ENCODE results near the gene LANCL2.

LANCL2 gene

DNA sequence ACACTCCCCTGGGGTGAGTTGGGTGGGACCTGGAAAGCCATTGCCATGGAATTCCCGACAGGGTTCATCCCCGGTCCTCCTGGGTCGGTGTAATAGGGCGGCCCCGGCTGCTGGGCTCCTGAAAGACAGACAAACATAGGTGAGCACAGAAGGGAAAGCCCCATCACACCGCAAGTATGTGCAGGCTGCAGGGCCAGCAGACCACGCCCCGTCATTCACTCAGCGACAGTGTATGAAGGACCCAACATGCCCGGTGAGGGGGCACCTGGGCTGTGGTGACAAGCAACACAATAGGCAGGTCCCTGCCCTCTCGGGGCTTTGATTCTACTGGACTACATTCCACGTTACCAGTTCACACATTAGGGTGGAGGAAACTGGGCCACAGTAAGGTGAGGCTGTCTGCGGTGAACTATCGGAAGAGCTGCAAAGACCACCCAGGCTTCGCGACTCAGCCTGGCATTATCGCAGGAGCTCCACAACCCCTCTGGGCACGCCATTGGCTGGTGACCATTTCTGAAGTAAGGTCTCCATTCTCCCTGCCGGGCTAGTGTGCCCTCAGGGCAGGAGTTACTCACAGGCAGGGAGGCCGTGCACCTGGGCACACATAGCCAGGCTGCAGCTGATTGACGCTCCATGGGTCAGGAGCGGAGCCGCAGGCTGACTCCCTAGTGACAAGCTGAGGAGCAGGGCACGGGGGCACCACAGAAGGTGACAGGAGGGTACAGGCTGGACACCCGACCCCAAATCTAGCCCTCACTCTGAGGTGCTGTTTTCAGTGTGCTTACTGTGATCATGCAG lies 108.0 kb downstream of the LANCL2 start:
- no peak for DNase-seq

DNA sequence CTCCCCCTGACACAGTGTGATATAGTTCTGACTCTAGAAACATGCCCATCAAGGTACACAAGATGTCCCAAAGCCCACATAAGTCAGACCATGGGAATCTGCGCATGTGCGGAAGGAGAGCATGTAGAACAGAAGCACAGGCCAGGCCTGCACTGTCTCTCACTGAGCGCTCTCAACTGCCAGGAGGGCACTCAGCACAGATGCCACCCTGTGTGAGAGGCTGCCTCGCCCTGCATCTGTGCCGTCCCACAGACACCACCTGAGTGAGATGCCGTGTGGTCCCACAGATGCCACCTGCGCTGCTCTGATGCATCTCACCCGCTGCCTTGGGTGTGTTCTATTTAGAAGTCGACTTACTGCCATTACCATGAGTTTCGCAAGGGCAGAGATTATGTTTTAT lies 108.8 kb downstream of the LANCL2 start:
- no peak for DNase-seq

DNA sequence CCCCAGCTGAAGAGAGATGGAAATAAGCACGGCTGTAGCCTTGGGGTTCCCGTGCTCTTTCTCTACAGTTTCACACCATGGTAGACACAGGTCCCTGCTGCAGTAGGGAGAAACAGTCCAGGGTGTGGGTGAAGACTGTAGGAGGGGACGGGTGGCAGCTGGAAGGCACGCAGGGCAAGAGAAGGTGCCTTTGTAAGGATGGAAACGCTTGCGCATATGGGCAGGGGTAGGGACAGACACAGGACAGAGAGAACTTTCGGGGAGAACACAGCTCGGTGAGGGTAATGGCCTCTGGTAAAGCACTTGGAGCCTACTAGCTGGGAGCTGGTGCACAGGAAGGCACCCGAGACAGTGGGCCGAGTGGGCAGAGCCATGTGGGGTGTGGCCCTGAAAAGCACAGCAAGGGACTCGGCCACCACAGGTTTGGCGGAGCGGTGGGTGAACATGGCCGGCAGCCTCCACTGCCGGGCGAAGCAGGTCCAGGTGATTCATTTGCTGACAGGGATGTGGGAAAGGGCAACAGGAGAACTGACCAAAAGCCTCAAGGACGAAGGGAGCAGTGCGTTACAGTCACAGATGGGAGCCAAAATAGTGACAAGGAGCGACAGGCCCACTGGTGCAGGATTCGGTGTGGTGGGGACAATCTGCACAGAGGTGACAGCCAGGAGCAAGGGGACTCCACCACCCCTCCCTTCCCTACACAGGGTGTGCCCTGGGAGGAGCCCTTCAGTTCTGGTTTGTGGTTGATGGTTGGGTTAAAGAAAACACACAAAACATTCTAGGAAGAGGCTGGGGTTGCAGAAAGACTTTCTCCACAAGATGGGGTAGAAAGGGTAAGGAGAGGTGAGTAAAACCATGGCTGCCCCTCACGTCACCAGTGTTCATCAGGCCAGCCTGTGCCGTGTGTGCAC lies 110.1 kb downstream of the LANCL2 start:
- DNase-seq: no peak

DNA sequence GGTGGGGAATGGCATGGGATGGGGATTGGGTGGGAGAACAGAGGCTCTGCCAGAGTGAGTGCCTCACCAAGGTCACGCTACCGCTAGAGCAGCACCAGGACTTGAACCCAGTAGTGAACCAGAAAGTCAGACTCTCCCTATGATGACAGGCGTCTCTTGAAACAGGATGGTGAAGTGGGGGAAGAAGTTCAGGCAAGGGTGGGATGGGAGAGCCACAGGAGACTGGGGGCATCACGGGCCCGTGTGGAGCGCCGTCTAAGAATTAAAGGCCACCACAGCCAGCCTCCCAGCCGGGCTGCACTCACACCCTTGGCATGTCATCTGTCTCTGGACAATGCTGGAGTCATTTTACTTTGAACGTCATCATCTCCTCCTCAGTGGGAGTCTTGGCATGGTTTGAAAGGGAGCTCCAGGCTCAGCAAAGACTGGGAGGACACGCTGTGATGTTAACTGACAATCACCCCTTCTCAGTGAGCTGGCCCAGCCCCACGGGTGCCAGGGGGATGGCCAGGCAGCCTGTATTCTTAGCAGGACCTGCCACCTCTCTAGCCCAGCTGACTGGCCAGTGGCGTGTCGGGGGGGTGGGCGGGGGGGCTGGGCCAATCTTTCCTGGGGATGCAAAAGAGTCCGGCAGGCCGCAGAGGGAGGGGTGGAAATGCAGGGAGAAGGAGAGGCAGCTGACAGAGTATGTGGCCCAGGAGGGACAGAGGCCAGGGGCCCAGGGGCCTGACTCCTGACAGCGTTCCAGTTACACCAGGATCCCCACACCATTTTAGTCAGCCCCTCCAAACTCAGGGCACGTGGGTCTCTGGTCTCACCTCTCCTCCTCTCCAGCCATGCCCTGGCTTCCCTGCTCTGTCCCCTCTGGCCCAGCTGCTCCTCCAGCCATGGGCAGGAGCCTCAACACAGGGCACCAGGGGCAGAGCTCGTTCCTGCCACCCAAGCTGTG lies 111.0 kb downstream of the LANCL2 start:
- DNase-seq: no peak

DNA sequence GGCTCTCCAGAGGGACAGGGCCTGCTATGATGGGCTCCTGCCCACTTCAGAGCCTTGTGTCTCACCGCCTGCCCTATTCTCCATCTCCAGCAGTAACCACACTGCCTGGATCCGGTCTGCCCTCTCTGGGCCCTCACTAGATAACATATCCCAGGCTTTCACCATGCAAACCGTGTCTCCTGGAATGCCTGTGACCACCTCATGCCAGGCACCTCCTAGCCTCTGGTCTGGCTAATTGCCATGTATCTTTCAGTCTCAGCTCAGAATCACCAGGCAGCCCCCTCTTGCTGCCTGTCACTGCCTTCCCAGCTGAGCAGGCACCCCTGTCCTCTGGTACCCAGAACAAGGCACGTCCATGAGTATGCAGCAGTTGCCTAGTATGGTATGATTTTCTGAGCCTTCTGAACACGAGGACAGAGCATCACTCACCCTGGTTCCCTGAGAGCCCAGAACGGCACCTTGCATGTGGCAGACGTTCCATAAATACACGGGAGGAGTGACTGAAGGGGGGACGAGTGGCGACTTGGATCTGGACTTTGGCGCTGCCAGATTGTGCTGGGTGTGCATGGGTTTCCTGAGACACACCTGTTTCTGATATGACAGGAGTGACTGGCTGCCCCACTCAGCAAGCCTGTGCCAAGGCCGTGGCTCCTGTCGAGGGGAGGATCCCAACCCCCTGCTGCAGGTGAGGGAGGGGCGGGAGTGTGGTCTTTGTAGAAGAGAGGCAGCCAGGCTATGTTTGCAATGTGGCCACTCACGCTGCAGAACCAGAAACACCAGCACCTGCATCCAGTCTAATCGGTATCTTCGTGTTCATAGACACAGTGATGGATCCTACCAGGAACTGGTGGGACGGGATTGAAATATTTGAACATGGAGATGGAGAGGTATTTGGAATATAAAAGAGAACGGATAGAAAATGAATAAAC lies 112.0 kb downstream of the LANCL2 start:
- no peak for DNase-seq

DNA sequence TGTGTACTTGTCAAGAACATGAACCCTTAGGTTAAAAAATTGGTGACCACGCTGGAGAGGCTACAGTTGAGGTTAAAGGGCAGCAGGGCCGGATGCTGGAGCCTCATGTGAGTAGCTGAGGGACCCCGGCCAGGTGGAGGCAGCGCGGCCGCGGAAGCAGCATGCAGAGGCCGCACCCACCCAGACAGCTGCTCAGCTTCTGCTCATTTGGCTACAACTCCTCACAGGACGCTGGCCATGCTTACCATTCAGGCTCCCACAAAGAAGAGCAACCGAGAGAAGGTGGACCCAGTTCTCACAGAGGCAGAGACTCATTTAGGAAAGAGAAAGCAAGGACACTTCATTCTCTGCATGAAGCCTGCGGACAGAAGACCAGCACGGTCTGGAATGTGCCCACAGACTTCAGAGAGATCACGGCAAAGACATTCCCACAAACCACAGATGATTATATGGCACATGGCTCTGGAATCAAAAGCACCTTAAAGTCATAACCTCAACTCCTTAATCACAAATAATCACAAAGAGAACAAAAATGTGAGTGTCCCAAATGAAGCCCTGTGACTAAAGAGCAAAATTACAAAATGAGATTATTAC lies 112.7 kb downstream of the LANCL2 start:
- no peak for DNase-seq

DNA sequence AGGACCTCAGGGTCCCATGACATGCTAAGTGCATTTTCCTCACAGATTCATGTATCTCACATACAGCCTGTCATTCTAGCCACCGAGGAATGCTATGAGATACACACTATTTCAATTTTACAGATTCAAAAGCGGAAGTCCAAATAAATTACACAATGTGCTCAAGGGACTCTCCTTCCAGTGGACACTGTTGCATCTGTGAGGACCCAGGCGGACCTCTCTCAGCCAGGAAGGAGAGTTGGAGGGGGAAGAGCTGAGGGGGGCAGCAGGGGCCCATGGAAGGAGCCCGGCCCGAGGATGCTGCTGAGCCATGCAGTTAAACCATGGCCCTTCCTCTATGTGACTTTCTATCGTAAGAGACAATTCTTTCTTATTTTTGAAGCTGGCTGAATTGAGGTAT lies 113.6 kb downstream of the LANCL2 start:
- DNase-seq: no peak

DNA sequence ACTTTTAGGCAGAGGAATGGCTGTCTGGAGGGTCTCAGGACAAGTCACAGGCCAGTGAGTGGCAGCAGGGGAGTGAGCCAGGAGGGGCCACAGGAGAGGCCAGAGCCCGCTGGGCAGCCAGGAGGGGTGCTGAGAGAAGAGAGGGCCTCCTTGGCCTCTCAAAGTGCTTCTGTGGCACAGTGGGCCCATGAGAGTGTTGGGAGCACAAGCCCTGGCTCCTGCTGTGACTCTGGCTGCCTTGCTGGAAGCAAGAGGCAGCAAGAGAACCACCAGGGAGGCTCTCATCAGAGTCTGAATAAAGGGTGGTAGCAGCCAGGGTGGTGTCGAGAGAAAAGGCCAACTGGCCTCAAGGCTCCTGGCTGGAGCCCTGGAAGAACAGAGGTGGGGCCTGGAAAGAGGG lies 116.0 kb downstream of the LANCL2 start:
- no peak for DNase-seq

DNA sequence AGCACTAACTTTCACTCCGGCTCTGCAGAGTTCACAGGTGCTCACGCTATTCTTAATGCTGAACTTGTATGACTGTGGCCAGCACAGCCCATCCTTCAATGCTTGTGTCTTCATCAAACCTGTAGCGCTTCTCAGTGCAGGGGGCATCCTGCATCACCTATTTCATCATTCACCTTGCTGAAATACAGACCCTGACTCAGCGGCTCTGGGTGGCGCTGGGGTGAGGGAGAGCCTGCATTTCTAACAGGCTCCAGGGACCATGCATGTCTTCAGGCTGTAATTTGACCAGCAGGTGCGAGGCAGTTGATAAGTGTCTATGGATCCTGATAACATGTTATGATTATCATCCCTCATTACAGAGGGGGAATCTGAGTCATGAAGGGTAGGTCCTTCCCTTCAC lies 117.9 kb downstream of the LANCL2 start:
- no peak for DNase-seq

All from stimulated activated CD4-positive, alpha-beta T cell treated with anti-CD3 and anti-CD28 coated beads, Interleukin-15, amount 100 ng/mL, for 24 hours (primary cell).